NB4 (cell line): ENCODE results near the gene USP10.

ENCODE experiments used
- CTCF ChIP-seq: IDR thresholded peaks from one replicate; pipeline ENCODE4 v1.5.1; 2012; ENCODE audit warnings: low read depth, low read length
- POLR2A ChIP-seq: IDR thresholded peaks from 2 replicates; pipeline ENCODE4 v1.6.1; 2011; ENCODE audit warnings: mild to moderate bottlenecking; ENCODE audit not compliant: insufficient read length; ENCODE audit errors: extremely low read depth

- TF ChIP-seq POLR2A (no peak), CTCF (peak; percentile 93)
Measured at GRCh38 chr16:84726079-84726668, 26.4 kb downstream of the USP10 start.
